ENCODE results near the gene GANAB. TPM values are rescaled to one million over a fixed set of nuclear protein-coding genes. Genes with fewer than 3 reads are reported as not detected.
A peak's percentile ranks its signal among the peaks of the same experiment; 100 is the strongest.

Gene GANAB
- total and polyA plus RNA-seq, 2 of the 13 experiments (the other 11 are each of a cell fraction or from before 2014, with no cell fraction given), result 99.5 to 234 TPM

DNA sequence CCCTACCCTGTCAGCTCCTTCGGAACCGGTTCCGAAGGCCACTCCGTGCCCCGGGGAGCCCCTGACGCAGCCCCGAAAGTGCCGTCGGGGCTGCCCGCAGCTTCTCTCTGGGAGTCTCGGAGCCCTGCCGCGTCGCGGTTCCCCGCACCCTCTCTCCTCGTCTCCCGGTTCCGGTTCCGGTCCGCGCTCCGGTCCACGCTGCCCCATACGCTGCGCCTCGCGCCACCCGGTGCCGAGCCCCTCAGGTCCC is 45.4 kb downstream of the GANAB start (continued):
- TF ChIP-seq FOXM1 (CRISPR knock-in tag; IDR thresholded peaks at IDR 0.05) (no peak), ZNF20 (CRISPR knock-in tag; IDR thresholded peaks at IDR 0.05) (peak; percentile 73; the same call in 1 of the 2 replicates), HDAC6 (IDR thresholded peaks at IDR 0.05; ENCODE audit: low read depth, low read length) (no peak), CBX2 (IDR thresholded peaks at IDR 0.05; ENCODE audit: low read depth, low read length) (no peak), CBX2 (CRISPR knock-in tag; IDR thresholded peaks at IDR 0.05; ENCODE audit: low read depth) (0 out of 2 replicates have a peak, but pooled peaks have one; percentile 12), ZBTB40 (IDR thresholded peaks at IDR 0.05) (no peak), ZBTB40 (CRISPR knock-in tag; IDR thresholded peaks at IDR 0.05) (no peak), HNRNPUL1 (IDR thresholded peaks at IDR 0.05; ENCODE audit: low read depth, low read length) (no peak), ZNF672 (CRISPR knock-in tag; IDR thresholded peaks at IDR 0.05) (no peak), RAD21 (CRISPR knock-in tag; IDR thresholded peaks at IDR 0.05) (0 out of 2 replicates have a peak, but pooled peaks have one; percentile 3), ZNF552 (CRISPR knock-in tag; IDR thresholded peaks at IDR 0.05; ENCODE audit: borderline replicate concordance) (no peak), NCOA2 (CRISPR knock-in tag; IDR thresholded peaks at IDR 0.05) (no peak), ZNF639 (CRISPR knock-in tag; conservative IDR thresholded peaks at IDR 0.05) (no peak), ZBTB3 (CRISPR knock-in tag; IDR thresholded peaks at IDR 0.05; ENCODE audit: borderline replicate concordance, low read depth) (no peak), TEF (CRISPR knock-in tag; IDR thresholded peaks at IDR 0.05) (no peak), HIVEP1 (CRISPR knock-in tag; IDR thresholded peaks at IDR 0.05) (no peak), SNRNP70 (IDR thresholded peaks at IDR 0.05; ENCODE audit: low read depth, low read length) (no peak), ATF1 (CRISPR knock-in tag; IDR thresholded peaks at IDR 0.05) (no peak)
- TF ChIP-seq, protein P1, sequence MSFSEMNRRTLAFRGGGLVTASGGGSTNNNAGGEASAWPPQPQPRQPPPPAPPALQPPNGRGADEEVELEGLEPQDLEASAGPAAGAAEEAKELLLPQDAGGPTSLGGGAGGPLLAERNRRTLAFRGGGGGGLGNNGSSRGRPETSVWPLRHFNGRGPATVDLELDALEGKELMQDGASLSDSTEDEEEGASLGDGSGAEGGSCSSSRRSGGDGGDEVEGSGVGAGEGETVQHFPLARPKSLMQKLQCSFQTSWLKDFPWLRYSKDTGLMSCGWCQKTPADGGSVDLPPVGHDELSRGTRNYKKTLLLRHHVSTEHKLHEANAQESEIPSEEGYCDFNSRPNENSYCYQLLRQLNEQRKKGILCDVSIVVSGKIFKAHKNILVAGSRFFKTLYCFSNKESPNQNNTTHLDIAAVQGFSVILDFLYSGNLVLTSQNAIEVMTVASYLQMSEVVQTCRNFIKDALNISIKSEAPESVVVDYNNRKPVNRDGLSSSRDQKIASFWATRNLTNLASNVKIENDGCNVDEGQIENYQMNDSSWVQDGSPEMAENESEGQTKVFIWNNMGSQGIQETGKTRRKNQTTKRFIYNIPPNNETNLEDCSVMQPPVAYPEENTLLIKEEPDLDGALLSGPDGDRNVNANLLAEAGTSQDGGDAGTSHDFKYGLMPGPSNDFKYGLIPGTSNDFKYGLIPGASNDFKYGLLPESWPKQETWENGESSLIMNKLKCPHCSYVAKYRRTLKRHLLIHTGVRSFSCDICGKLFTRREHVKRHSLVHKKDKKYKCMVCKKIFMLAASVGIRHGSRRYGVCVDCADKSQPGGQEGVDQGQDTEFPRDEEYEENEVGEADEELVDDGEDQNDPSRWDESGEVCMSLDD (CRISPR knock-in tag; IDR thresholded peaks at IDR 0.05; ENCODE audit: borderline replicate concordance), result no peak
